Measurements from ENCODE around the gene HIF3A.

DNA sequence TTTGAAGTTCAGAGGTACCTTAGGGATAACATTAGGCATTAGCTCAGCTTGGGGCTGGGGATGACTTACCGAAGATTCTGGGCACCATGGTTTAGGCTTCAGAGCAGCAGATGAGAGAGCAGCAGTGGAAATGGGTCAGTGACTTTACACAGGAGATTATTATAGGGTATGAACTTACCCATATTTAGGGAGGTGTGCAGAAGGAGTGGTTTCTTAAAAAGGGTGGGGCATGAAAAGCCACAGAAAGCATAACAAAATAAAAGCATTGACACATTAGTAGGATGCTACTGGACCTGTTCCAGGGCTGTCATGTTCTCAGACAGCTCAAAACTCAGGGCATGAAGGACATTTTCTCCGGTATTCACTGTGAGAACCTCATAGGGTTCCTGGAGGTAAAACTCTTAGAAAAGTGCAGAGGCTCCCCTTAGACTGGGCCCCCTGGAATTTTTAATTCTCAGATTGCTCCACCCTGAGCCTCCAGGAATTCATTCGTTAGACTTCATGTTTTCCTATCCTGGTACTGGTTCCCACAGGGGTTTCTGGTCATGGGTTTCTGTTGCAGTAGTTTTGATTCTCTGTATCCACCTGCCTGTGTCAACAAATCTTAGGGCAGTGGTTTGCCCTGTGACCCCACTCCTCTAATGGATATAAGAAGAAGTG is 46.6 kb upstream of the HIF3A start:
- TF ChIP-seq, protein P1, sequence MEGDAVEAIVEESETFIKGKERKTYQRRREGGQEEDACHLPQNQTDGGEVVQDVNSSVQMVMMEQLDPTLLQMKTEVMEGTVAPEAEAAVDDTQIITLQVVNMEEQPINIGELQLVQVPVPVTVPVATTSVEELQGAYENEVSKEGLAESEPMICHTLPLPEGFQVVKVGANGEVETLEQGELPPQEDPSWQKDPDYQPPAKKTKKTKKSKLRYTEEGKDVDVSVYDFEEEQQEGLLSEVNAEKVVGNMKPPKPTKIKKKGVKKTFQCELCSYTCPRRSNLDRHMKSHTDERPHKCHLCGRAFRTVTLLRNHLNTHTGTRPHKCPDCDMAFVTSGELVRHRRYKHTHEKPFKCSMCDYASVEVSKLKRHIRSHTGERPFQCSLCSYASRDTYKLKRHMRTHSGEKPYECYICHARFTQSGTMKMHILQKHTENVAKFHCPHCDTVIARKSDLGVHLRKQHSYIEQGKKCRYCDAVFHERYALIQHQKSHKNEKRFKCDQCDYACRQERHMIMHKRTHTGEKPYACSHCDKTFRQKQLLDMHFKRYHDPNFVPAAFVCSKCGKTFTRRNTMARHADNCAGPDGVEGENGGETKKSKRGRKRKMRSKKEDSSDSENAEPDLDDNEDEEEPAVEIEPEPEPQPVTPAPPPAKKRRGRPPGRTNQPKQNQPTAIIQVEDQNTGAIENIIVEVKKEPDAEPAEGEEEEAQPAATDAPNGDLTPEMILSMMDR (IDR thresholded peaks at IDR 0.05; ENCODE audit: low read length), result no peak
- TF ChIP-seq EZH2 (IDR thresholded peaks at IDR 0.05; ENCODE audit: borderline replicate concordance, low read length), result no peak
